Measurements from ENCODE around the gene PLB1. TPM values are rescaled to one million over a fixed set of nuclear protein-coding genes. Genes with fewer than 3 reads are reported as not detected.

Gene PLB1
- total RNA-seq, 1 donor from 2014 or later: 1.6 TPM

DNA sequence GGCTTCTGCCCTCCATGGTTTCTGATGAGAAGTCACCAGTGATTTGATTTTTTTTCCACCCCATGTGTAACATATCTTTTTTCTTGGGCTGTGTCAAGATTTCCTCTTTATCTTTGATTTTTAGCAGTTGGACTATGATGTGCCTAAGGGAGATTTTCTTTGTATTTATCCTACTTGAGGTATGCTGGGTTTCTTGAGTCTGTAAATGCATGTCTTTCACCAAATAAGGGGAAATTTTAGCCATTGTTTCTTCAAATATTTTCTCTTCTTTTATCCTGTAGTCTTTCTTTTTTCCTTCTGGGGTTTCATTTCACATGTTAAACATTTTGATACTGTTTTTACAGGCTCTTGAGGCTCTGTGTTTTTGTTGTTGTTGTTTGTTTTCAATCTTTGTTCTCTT, 33.7 kb upstream of the PLB1 start:
- no peak overlapping the region for H3K4me3 ChIP-seq (ENCODE audit: low read depth, low read length)
- H3K27me3 ChIP-seq (ENCODE audit: control insufficient read depth, insufficient read depth, low read length): no peaks in the 10 kb centered on the region
- TF ChIP-seq, protein P1, sequence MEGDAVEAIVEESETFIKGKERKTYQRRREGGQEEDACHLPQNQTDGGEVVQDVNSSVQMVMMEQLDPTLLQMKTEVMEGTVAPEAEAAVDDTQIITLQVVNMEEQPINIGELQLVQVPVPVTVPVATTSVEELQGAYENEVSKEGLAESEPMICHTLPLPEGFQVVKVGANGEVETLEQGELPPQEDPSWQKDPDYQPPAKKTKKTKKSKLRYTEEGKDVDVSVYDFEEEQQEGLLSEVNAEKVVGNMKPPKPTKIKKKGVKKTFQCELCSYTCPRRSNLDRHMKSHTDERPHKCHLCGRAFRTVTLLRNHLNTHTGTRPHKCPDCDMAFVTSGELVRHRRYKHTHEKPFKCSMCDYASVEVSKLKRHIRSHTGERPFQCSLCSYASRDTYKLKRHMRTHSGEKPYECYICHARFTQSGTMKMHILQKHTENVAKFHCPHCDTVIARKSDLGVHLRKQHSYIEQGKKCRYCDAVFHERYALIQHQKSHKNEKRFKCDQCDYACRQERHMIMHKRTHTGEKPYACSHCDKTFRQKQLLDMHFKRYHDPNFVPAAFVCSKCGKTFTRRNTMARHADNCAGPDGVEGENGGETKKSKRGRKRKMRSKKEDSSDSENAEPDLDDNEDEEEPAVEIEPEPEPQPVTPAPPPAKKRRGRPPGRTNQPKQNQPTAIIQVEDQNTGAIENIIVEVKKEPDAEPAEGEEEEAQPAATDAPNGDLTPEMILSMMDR (IDR thresholded peaks at IDR 0.05; ENCODE audit: insufficient read depth, low read length, severe bottlenecking): no peak
- no peak for DNase-seq (ENCODE audit: low read depth)
- FAIRE-seq: no peak
- no peaks in the 10 kb centered on the region for H3K36me3 ChIP-seq (ENCODE audit: control insufficient read depth, insufficient read depth, low read length)

DNA sequence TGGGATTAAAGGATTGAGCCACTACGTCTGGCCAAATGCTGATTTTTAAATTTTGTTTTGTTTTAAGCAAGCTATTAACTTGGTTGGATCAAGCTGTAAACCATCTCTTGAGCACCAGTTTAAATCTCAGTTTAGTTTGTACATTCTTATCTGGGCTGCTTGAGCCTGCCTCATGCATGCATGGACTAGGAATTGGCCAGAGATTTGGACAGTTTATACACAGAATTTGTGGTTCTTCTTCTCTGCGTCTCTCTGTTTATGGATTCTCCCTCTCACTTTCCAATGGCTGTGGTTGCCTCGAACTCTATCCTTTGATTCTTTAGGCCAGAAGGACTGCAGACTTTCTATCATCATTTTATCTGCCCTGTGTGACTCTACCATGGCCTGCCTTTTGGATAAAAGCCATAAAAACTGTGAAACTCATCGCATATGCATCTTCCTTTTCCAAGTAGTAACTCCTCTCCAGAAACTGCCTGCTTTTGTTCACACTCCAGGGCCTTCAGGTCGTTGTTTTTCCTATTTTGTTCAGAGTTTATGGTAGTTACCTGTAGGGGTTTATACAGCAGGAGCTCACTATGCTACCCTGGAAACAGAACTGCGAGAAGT, 32.5 kb upstream of the PLB1 start:
- FAIRE-seq (no peak), DNase-seq (ENCODE audit: low read depth) (no peak)
- TF ChIP-seq, protein P1 (IDR thresholded peaks at IDR 0.05; ENCODE audit: insufficient read depth, low read length, severe bottlenecking): no peak
- H3K27me3 ChIP-seq (ENCODE audit: control insufficient read depth, insufficient read depth, low read length): no peaks in the 10 kb centered on the region
- no peak overlapping the region for H3K4me3 ChIP-seq (ENCODE audit: low read depth, low read length)
- H3K36me3 ChIP-seq (ENCODE audit: control insufficient read depth, insufficient read depth, low read length): no peaks in the 10 kb centered on the region

DNA sequence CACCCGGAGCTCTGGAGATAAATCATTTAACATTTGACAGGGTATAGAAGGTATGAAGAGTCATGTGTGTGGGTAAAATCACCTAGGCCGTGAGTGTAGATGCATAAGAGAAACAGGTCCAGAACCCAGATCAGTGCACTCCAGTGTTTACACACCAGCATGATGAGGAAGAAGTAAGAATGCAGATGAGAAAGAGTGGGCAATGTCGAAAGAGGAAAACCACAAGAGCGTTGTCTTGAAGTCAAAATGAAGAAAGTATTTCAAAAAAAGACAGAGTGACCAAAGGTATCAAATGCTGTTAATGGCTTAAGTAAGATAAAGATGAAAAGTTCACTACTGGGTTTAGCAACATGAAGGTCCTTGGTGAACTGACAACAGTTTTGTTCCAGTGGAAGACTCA, 32.0 kb upstream of the PLB1 start:
- Histone ChIP-seq H3K4me3 (ENCODE audit: low read depth, low read length) (no peak overlapping the region), H3K36me3 (ENCODE audit: control insufficient read depth, insufficient read depth, low read length) (no peaks in the 10 kb centered on the region), H3K27me3 (ENCODE audit: control insufficient read depth, insufficient read depth, low read length) (no peaks in the 10 kb centered on the region)
- DNase-seq (ENCODE audit: low read depth): no peak
- no peak for FAIRE-seq
- TF ChIP-seq, protein P1 (IDR thresholded peaks at IDR 0.05; ENCODE audit: insufficient read depth, low read length, severe bottlenecking): no peak

DNA sequence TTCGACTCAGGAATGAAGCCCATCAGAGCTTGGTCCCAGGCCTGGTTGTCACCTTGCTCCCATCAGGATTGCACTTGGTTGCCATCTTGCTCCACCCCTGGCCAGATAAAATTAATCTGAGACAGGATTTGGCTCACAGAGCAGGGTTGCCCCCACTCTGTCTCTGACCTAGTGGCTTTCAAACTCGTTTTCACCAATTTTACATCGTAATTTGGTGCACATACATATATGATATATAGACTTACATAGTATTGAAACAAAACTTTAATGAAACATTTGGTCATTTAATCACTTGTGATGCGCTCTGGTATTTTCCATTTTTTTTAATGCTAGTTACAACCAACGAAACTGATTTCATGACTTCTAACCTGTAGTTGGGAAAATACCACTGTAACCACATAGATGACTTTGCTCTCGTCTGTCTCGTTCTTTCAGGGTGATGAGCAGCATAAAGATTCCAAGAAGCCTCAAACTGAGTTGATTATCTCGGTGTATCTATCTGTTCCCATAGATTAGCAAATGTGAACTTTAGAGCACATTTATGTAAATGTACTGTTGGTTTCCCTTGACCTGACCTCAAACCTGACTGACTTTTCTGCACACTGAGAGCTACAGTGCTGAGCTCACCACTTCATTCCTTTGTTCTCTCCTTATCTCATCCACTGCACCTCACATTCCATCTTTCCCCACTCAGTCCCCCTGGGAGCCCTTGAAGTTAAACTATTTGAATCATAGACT, 30.5 kb upstream of the PLB1 start:
- DNase-seq (ENCODE audit: low read depth): no peak
- Histone ChIP-seq H3K36me3 (ENCODE audit: control insufficient read depth, insufficient read depth, low read length) (no peaks in the 10 kb centered on the region), H3K27me3 (ENCODE audit: control insufficient read depth, insufficient read depth, low read length) (no peaks in the 10 kb centered on the region), H3K4me3 (ENCODE audit: low read depth, low read length) (no peak overlapping the region)
- TF ChIP-seq, protein P1 (IDR thresholded peaks at IDR 0.05; ENCODE audit: insufficient read depth, low read length, severe bottlenecking): no peak
- FAIRE-seq: no peak

DNA sequence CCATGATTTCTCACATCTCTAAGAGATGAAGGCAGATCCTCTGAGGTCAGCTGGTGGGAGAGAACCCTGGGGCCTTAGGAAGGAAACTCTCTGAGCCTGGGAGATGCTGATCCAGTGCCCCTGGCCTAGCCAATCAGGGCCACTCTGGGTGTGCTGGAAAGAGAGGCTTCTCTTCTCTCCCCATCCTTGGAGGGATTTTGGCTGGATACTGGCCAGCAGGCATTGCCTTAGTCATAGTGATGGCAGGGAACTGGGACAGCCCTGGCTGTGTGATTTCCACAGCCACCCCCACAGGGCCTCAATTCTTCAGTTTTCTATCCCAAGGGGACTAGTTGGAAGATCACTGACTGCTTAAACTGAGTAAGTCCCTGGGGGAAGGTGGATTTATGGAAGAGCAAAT, 26.6 kb upstream of the PLB1 start:
- H3K36me3 ChIP-seq (ENCODE audit: control insufficient read depth, insufficient read depth, low read length): no peaks in the 10 kb centered on the region
- no peak for FAIRE-seq
- DNase-seq (ENCODE audit: low read depth): peak; percentile 23
- no peaks in the 10 kb centered on the region for H3K27me3 ChIP-seq (ENCODE audit: control insufficient read depth, insufficient read depth, low read length)
- TF ChIP-seq, protein P1 (IDR thresholded peaks at IDR 0.05; ENCODE audit: insufficient read depth, low read length, severe bottlenecking): no peak
- H3K4me3 ChIP-seq (ENCODE audit: low read depth, low read length): no peak overlapping the region
